HepG2 (cell line): Measurements from ENCODE around the gene ZFP1. TPM values are rescaled to one million over a fixed set of nuclear protein-coding genes. Genes with fewer than 3 reads are reported as not detected.
A peak's percentile ranks its signal among the peaks of the same experiment; 100 is the strongest.

ENCODE experiments used
- ATF6 ChIP-seq: sonication (generic); formaldehyde crosslinking; conservative IDR thresholded peaks from 2 replicates; pipeline ENCODE4 v1.4.0; 2020; ENCODE audit warnings: missing genetic modification reagents
- GTF3A ChIP-seq: sonication (generic); formaldehyde crosslinking; conservative IDR thresholded peaks from 2 replicates; pipeline ENCODE4 v1.4.0; 2020; ENCODE audit warnings: mild to moderate bottlenecking, missing genetic modification reagents
- HIVEP1 ChIP-seq: sonication (generic); formaldehyde crosslinking; IDR thresholded peaks from 2 replicates; pipeline ENCODE4 v1.4.0; 2020; ENCODE audit warnings: mild to moderate bottlenecking, missing genetic modification reagents
- HNRNPUL1 ChIP-seq: fragments of 200-400 bp; formaldehyde crosslinking; IDR thresholded peaks from 2 replicates; pipeline ENCODE4 v1.6.1; 2017; ENCODE audit warnings: low read depth, mild to moderate bottlenecking, low read length, moderate library complexity
- HOXA9 ChIP-seq: sonication (generic); formaldehyde crosslinking; IDR thresholded peaks from 2 replicates; pipeline ENCODE4 v1.8.1; 2022; ENCODE audit warnings: missing genetic modification reagents, mild to moderate bottlenecking, moderate library complexity, borderline replicate concordance
- KDM4B ChIP-seq: sonication (generic); formaldehyde crosslinking; IDR thresholded peaks from 2 replicates; pipeline ENCODE4 v1.4.0; 2020; ENCODE audit warnings: missing genetic modification reagents
- MAFF ChIP-seq: IDR thresholded peaks from 2 replicates; pipeline ENCODE4 v1.6.1; 2011; ENCODE audit warnings: low read depth, low read length, improper control_type of control experiment
- NAIF1 ChIP-seq: sonication (generic); formaldehyde crosslinking; IDR thresholded peaks from 2 replicates; pipeline ENCODE4 v1.5.0; 2020; ENCODE audit warnings: mild to moderate bottlenecking, missing genetic modification reagents, borderline replicate concordance
- PHF21A ChIP-seq: sonication (generic); formaldehyde crosslinking; IDR thresholded peaks from 2 replicates; pipeline ENCODE4 v1.5.0; 2020; ENCODE audit warnings: mild to moderate bottlenecking, missing genetic modification reagents
- RBFOX2 ChIP-seq: fragments of 200-400 bp; formaldehyde crosslinking; IDR thresholded peaks from 2 replicates; pipeline ENCODE4 v1.6.1; 2017; ENCODE audit warnings: low read depth, mild to moderate bottlenecking, low read length
- ZFP1 ChIP-seq: IDR thresholded peaks from 2 replicates; pipeline ENCODE4 v1.6.1; 2016
- ZNF335 ChIP-seq: sonication (generic); formaldehyde crosslinking; IDR thresholded peaks from 2 replicates; pipeline ENCODE4 v1.4.0; 2020; ENCODE audit warnings: missing genetic modification reagents
- ZNF556 ChIP-seq: sonication (generic); formaldehyde crosslinking; IDR thresholded peaks from 2 replicates; pipeline ENCODE4 v1.4.0; 2020; ENCODE audit warnings: mild to moderate bottlenecking, missing genetic modification reagents, borderline replicate concordance
- ZNF704 ChIP-seq: sonication (generic); formaldehyde crosslinking; IDR thresholded peaks from 2 replicates; pipeline ENCODE4 v1.8.1; 2023; ENCODE audit warnings: mild to moderate bottlenecking, inconsistent platforms, moderate library complexity, missing genetic modification reagents, borderline replicate concordance
- polyA plus RNA-seq, 8 experiments: library from polyadenylated mRNA; depleted of rRNA in 3 of 8; stranded (reverse) in 7 of 8; unstranded in 1 of 8; fragments of >200 nt; fragmentation: Illumina TruSeq in 4 of 8; extraction: Trizol in 4 of 8; gene quantifications; 2 replicates each; pipeline versions ENCODE4 v1.2.1 to v1.2.3, GENCODE V29; 2011 to 2016; ENCODE audit warnings: low read depth in 4 of 8, missing spikeins in 1 of 8, mixed read lengths in 1 of 8; ENCODE audit not compliant: insufficient read depth in 1 of 8
- total RNA-seq, 5 experiments: library from RNA; depleted of rRNA; stranded (reverse); fragments of >200 nt; fragmentation: Illumina TruSeq; extraction: Trizol; gene quantifications; 2 replicates each; pipeline ENCODE4 v1.2.3, GENCODE V29; 2016; ENCODE audit warnings: low read depth in 1 of 5
- TF ChIP-seq, protein P1 (sequence below): sonication (generic); formaldehyde crosslinking; IDR thresholded peaks from 2 replicates; pipeline ENCODE4 v1.4.0; 2020; ENCODE audit warnings: missing genetic modification reagents, mild to moderate bottlenecking, borderline replicate concordance
- TF ChIP-seq, protein P2 (sequence below): sonication (generic); formaldehyde crosslinking; IDR thresholded peaks from 2 replicates; pipeline ENCODE4 v1.9.0; 2021; ENCODE audit warnings: missing genetic modification reagents, borderline replicate concordance
- TF ChIP-seq, protein P3 (sequence below): fragments of 450-650 bp; IDR thresholded peaks from 2 replicates; pipeline ENCODE4 v1.6.1; 2017

ZFP1 gene
- total and polyA plus RNA-seq, 2 of the 13 experiments (the other 11 are each of a cell fraction or from before 2014, with no cell fraction given) = 8.3 to 14.0 TPM

DNA sequence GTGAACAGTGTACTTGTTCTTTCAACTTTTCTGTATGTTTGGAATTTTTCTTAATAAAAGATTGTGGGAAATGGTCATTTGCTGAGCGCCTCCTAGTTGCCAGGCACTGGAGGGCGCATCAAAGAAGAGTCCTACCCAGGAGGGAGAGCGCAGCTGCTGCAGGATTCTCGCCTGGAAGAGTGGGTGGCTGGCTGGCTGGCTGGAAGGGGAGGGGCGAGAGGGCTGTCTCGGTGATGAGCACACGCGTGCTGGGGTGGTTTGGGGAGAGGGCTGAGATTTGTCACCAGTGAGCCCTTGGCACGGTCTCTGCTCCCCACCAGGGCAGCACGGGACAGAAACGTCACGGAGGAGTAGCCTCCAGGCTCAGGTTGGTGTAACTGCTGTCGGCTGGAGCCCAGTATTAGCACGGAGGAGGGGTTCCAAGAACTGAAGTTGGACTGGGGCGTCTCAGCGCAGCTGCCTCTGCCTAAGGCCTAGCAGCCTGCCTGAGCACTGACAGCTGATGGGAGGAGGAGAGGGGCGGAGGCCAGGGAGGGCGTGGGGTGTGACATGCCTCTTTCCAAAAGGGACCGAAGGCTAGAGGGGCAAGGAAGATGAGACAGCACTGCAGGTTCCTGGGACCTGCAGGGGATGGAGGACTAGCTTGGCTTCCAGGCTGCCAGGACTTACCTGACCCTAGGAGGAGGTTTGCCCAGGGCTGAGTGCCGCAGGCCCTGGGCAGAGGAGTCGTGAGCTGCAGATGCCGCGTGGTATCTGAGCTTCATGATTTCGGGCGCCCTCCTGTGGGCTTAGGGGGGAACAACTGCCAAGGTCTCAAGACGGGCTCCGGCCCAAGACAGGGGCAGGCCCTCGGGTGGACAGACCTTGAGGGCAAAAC is 37.4 kb upstream of the ZFP1 start (continued):
- peak; percentile 68; the same call in 1 of the 2 replicates for TF ChIP-seq ZNF704
- TF ChIP-seq, protein P1, sequence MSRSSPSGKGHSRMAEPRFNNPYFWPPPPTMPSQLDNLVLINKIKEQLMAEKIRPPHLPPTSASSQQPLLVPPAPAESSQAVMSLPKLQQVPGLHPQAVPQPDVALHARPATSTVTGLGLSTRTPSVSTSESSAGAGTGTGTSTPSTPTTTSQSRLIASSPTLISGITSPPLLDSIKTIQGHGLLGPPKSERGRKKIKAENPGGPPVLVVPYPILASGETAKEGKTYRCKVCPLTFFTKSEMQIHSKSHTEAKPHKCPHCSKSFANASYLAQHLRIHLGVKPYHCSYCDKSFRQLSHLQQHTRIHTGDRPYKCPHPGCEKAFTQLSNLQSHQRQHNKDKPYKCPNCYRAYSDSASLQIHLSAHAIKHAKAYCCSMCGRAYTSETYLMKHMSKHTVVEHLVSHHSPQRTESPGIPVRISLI (CRISPR knock-in tag) = no peak
- no peak for TF ChIP-seq MAFF
- TF ChIP-seq ATF6 (CRISPR knock-in tag) = no peak
- TF ChIP-seq HOXA9 (CRISPR knock-in tag) = no peak
- TF ChIP-seq GTF3A = no peak
- no peak for TF ChIP-seq PHF21A (CRISPR knock-in tag)
- TF ChIP-seq ZFP1 (CRISPR knock-in tag) = peak; percentile 37; the same call in 1 of the 2 replicates
- TF ChIP-seq KDM4B (CRISPR knock-in tag) = peak; percentile 81
- TF ChIP-seq, protein P2, sequence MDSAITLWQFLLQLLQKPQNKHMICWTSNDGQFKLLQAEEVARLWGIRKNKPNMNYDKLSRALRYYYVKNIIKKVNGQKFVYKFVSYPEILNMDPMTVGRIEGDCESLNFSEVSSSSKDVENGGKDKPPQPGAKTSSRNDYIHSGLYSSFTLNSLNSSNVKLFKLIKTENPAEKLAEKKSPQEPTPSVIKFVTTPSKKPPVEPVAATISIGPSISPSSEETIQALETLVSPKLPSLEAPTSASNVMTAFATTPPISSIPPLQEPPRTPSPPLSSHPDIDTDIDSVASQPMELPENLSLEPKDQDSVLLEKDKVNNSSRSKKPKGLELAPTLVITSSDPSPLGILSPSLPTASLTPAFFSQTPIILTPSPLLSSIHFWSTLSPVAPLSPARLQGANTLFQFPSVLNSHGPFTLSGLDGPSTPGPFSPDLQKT (CRISPR knock-in tag) = no peak
- no peak for TF ChIP-seq HIVEP1 (CRISPR knock-in tag)
- no peak for TF ChIP-seq HNRNPUL1
- TF ChIP-seq ZNF556 = peak; percentile 25; the same call in 1 of the 2 replicates
- TF ChIP-seq, protein P3, sequence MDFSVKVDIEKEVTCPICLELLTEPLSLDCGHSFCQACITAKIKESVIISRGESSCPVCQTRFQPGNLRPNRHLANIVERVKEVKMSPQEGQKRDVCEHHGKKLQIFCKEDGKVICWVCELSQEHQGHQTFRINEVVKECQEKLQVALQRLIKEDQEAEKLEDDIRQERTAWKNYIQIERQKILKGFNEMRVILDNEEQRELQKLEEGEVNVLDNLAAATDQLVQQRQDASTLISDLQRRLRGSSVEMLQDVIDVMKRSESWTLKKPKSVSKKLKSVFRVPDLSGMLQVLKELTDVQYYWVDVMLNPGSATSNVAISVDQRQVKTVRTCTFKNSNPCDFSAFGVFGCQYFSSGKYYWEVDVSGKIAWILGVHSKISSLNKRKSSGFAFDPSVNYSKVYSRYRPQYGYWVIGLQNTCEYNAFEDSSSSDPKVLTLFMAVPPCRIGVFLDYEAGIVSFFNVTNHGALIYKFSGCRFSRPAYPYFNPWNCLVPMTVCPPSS = no peak
- TF ChIP-seq ZNF335 = 0 out of 2 replicates have a peak, but pooled peaks have one; percentile 46
- no peak for TF ChIP-seq NAIF1 (CRISPR knock-in tag)
- no peak for TF ChIP-seq RBFOX2
